ENCODE results near the gene C4orf33.
"Not testable (repeated sequence)": the region's sequence is repeated elsewhere in the genome, so short reads cannot be mapped to it uniquely, and the experiment has no call there.

C4orf33 gene

GRCh38 chr4:129095811-129096454, at the start of gene C4orf33:
C4orf33 (plus strand) TSS chr4:129096152; CDS start chr4:129102611, 6,459 bp downstream.
- TF ChIP-seq CTCF (conservative IDR thresholded peaks at IDR 0.05), result no peak
- peak within 1 kb of the TSS; percentile 52 for H3K27ac ChIP-seq

GRCh38 chr4:129059028-129059427, 36.9 kb upstream of the C4orf33 start:
- no peak for TF ChIP-seq CTCF (conservative IDR thresholded peaks at IDR 0.05)
- no peak overlapping the region for H3K27ac ChIP-seq

GRCh38 chr4:129062580-129062979, 33.4 kb upstream of the C4orf33 start:
- no peak for TF ChIP-seq CTCF (conservative IDR thresholded peaks at IDR 0.05)

GRCh38 chr4:129063640-129064039, 32.3 kb upstream of the C4orf33 start:
- no peak overlapping the region for H3K27ac ChIP-seq
- TF ChIP-seq CTCF (conservative IDR thresholded peaks at IDR 0.05), result no peak

More at GRCh38 chr4:129062580-129062979, 33.4 kb upstream of the C4orf33 start:
- no peak overlapping the region for H3K27ac ChIP-seq

- H3K27ac ChIP-seq, result no peak overlapping the region
- no peak for TF ChIP-seq CTCF (conservative IDR thresholded peaks at IDR 0.05)
Observed at GRCh38 chr4:129064717-129065116, 31.2 kb upstream of the C4orf33 start.

- not testable (repeated sequence) for H3K27ac ChIP-seq
Observed at GRCh38 chr4:129069537-129069936, 26.4 kb upstream of the C4orf33 start.

GRCh38 chr4:129077326-129077725, 18.6 kb upstream of the C4orf33 start:
- no peak for TF ChIP-seq CTCF (conservative IDR thresholded peaks at IDR 0.05)
- H3K27ac ChIP-seq, result no peak overlapping the region

GRCh38 chr4:129080129-129080528, 15.8 kb upstream of the C4orf33 start:
- H3K27ac ChIP-seq, result no peak overlapping the region
- TF ChIP-seq CTCF (conservative IDR thresholded peaks at IDR 0.05), result no peak

Data from VCaP (cell line).